C4-2B (cell line): ENCODE results near the gene NEU2.

Experiments used
- H3K27ac ChIP-seq: fragments of 450-650 bp; 2 replicates; pipeline ENCODE4 v1.5.1; 2017
- ZFX ChIP-seq: fragments of 450-650 bp; IDR thresholded peaks from 2 replicates; pipeline ENCODE4 v1.6.1; 2017
- TF ChIP-seq, protein P1 (sequence below): fragments of 450-650 bp; conservative IDR thresholded peaks from 2 replicates; pipeline ENCODE4 v1.5.1; 2017; ENCODE audit warnings: mild to moderate bottlenecking

The NEU2 gene

GRCh38 chr2:233003658-233004555 lies 28.6 kb upstream of the NEU2 start:
- TF ChIP-seq, protein P1, sequence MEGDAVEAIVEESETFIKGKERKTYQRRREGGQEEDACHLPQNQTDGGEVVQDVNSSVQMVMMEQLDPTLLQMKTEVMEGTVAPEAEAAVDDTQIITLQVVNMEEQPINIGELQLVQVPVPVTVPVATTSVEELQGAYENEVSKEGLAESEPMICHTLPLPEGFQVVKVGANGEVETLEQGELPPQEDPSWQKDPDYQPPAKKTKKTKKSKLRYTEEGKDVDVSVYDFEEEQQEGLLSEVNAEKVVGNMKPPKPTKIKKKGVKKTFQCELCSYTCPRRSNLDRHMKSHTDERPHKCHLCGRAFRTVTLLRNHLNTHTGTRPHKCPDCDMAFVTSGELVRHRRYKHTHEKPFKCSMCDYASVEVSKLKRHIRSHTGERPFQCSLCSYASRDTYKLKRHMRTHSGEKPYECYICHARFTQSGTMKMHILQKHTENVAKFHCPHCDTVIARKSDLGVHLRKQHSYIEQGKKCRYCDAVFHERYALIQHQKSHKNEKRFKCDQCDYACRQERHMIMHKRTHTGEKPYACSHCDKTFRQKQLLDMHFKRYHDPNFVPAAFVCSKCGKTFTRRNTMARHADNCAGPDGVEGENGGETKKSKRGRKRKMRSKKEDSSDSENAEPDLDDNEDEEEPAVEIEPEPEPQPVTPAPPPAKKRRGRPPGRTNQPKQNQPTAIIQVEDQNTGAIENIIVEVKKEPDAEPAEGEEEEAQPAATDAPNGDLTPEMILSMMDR = no peak
- TF ChIP-seq ZFX = no peak
- H3K27ac ChIP-seq = no peak overlapping the region

DNA sequence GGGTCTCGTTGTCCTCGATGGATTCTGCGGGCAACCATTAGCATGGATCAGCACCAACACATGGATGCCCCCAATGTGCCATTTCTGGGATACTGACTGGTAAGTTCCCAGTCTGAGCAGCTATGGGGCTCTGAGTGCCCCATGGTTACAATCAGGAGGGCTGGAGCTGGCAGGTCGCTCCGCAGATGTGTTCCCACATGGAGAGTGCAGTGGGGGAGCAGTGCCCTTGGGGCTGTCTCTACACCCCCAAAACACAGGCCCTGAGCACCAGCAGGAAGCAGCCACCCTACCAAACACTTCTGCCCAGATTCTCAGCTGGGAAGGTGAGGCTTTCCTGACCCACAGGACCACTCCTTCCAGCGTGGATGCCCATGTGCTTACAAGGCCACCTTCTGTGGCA lies 27.4 kb upstream of the NEU2 start:
- TF ChIP-seq ZFX = no peak
- TF ChIP-seq, protein P1 = no peak
- H3K27ac ChIP-seq = no peak overlapping the region

- H3K27ac ChIP-seq = no peak overlapping the region
- TF ChIP-seq, protein P1 = no peak
- TF ChIP-seq ZFX = no peak
Observed at GRCh38 chr2:233006648-233007047, 25.8 kb upstream of the NEU2 start.

DNA sequence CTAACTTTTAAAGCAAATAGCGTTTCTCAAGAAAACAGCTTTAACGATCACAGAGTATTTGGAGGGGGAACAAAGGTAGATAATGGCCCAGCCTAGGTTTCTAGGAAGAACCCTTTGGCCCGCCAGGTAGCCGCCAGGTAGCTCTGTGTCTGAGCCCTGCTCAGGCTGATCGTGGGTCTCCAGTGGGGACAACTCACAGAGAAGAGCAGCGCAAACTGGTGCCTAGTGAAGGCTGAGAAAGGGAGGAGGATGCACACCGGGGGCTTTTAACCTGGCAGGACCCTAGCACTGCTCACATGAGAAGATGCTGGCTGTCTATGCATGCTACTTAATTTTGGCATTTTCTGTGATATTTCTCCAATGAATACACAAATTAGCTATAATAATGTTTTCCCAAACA lies 25.2 kb upstream of the NEU2 start:
- TF ChIP-seq, protein P1 = no peak
- no peak for TF ChIP-seq ZFX
- H3K27ac ChIP-seq = no peak overlapping the region

DNA sequence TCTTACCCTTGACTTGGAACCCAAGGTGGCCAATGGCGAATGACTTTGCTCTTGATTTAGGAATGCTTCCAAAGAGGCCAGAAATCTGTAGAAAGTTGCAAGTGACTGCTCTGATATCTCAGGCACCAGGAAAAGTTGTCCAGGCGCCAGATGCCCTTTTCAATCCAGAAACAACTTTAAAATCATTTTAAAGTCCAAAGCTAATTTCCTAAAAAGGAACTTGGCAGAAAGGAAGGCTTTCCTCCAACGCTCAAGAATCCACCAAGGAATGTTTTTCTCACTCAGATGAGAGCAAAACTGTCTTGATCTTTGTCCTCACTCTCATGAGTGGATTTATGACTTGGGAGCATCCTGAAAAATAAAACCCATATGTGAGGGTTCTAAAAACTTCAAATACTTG lies 24.7 kb upstream of the NEU2 start:
- TF ChIP-seq, protein P1 = no peak
- TF ChIP-seq ZFX = no peak

GRCh38 chr2:233009661-233010060 lies 22.8 kb upstream of the NEU2 start:
- H3K27ac ChIP-seq = no peak overlapping the region
- no peak for TF ChIP-seq ZFX
- TF ChIP-seq, protein P1 = no peak

More for the DNA sequence above, 24.7 kb upstream of the NEU2 start:
- no peak overlapping the region for H3K27ac ChIP-seq

- no peak for TF ChIP-seq ZFX
- TF ChIP-seq, protein P1 = no peak
- H3K27ac ChIP-seq = no peak overlapping the region
Observed at GRCh38 chr2:233010569-233011267, 21.8 kb upstream of the NEU2 start.
